CD14-positive monocyte (primary cell): Measurements from ENCODE around the gene CTNND2. TPM values are rescaled to one million over a fixed set of nuclear protein-coding genes. Genes with fewer than 3 reads are reported as not detected.
A peak's percentile ranks its signal among the peaks of the same experiment; 100 is the strongest.

Experiments
- DNase-seq, 3 donors: peaks; one replicate each; pipeline ENCODE4 v3.0.0-alpha.2; 2011 to 2022
- H2AFZ ChIP-seq: 2 replicates; pipeline ENCODE4 v1.6.0; 2012; ENCODE audit warnings: mild to moderate bottlenecking, low read depth, low read length, inconsistent platforms; ENCODE audit not compliant: insufficient read depth, poor library complexity, severe bottlenecking
- H3K27ac ChIP-seq, 2 donors: 1 replicate in 1 of 2; 2 replicates in 1 of 2; pipeline ENCODE4 v1.5.1; 2012 to 2013; ENCODE audit warnings: low read length in 2 of 2, control low read depth in 1 of 2, inconsistent platforms in 1 of 2, low read depth in 1 of 2, mild to moderate bottlenecking in 1 of 2
- H3K27me3 ChIP-seq, 2 donors: one replicate each; pipeline versions ENCODE4 v1.6.0 to v1.6.1; 2011 to 2013; ENCODE audit warnings: low read length in 2 of 2; ENCODE audit not compliant: control insufficient read depth in 2 of 2, insufficient read depth in 2 of 2
- H3K36me3 ChIP-seq, 2 donors: replicated peaks in 1 of 2; 1 replicate in 1 of 2; 2 replicates in 1 of 2; pipeline versions ENCODE4 v1.5.1 to v1.6.1; 2012 to 2013; ENCODE audit warnings: low read length in 2 of 2, control low read depth in 1 of 2, inconsistent platforms in 1 of 2, mild to moderate bottlenecking in 1 of 2; ENCODE audit not compliant: insufficient read depth in 2 of 2, control insufficient read depth in 1 of 2
- H3K4me1 ChIP-seq, 2 donors: 1 replicate in 1 of 2; 2 replicates in 1 of 2; pipeline versions ENCODE4 v1.5.1 to v1.6.1; 2012 to 2013; ENCODE audit warnings: low read length in 2 of 2, control low read depth in 1 of 2, inconsistent platforms in 1 of 2, mild to moderate bottlenecking in 1 of 2, moderate library complexity in 1 of 2; ENCODE audit not compliant: insufficient read depth in 2 of 2, control insufficient read depth in 1 of 2
- H3K4me2 ChIP-seq: replicated peaks from 2 replicates; pipeline ENCODE3; 2012; ENCODE audit warnings: low read length, moderate library complexity, mild to moderate bottlenecking; ENCODE audit not compliant: poor library complexity, severe bottlenecking; ENCODE audit errors: extremely low read depth
- H3K4me3 ChIP-seq, 3 experiments: fragments of 200-600 bp in 1 of 3; sonication (generic) in 1 of 3; replicated peaks in 1 of 3; 1 replicate in 2 of 3; 2 replicates in 1 of 3; pipeline ENCODE4 v1.5.1; 2011 to 2013; ENCODE audit warnings: low read length in 3 of 3, mild to moderate bottlenecking in 3 of 3, control low read depth in 2 of 3, low read depth in 2 of 3, inconsistent platforms in 1 of 3, moderate library complexity in 1 of 3
- H3K79me2 ChIP-seq: 2 replicates; pipeline ENCODE4 v1.6.0; 2012; ENCODE audit warnings: mild to moderate bottlenecking, control low read depth, inconsistent platforms, low read length, moderate library complexity; ENCODE audit not compliant: insufficient read depth
- H3K9ac ChIP-seq: 2 replicates; pipeline ENCODE4 v1.6.0; 2017; ENCODE audit warnings: low read length, mild to moderate bottlenecking; ENCODE audit not compliant: insufficient read depth, poor library complexity, severe bottlenecking
- H3K9me3 ChIP-seq, 2 donors: replicated peaks in 1 of 2; 1 replicate in 1 of 2; 2 replicates in 1 of 2; pipeline versions ENCODE4 v1.5.1 to v1.6.1; 2012 to 2013; ENCODE audit warnings: low read length in 2 of 2, control low read depth in 1 of 2; ENCODE audit not compliant: control insufficient read depth in 1 of 2, insufficient read depth in 1 of 2
- H4K20me1 ChIP-seq: 2 replicates; pipeline ENCODE4 v1.6.0; 2012; ENCODE audit warnings: mild to moderate bottlenecking, low read length, control low read depth, moderate library complexity; ENCODE audit not compliant: insufficient read depth
- H3K27ac Mint-ChIP-seq, 7 donors: one replicate each; pipeline ENCODE4 v1.8.0; 2020; ENCODE audit warnings: mild to moderate bottlenecking in 7 of 7, mixed read lengths in 7 of 7, moderate library complexity in 6 of 7, inconsistent platforms in 2 of 7
- H3K27me3 Mint-ChIP-seq, 3 donors: one replicate each; pipeline ENCODE4 v1.8.0; 2021 to 2022; ENCODE audit warnings: low read depth in 3 of 3, mild to moderate bottlenecking in 3 of 3, mixed read lengths in 3 of 3, moderate library complexity in 3 of 3, inconsistent platforms in 1 of 3
- H3K36me3 Mint-ChIP-seq, 2 donors: one replicate each; pipeline ENCODE4 v1.8.0; 2020; ENCODE audit warnings: mixed read lengths in 2 of 2, inconsistent platforms in 1 of 2, mild to moderate bottlenecking in 1 of 2
- H3K4me1 Mint-ChIP-seq: one replicate; pipeline ENCODE4 v1.8.0; 2020; ENCODE audit warnings: mild to moderate bottlenecking, mixed read lengths
- H3K4me3 Mint-ChIP-seq, 2 donors: one replicate each; pipeline ENCODE4 v1.8.0; 2020; ENCODE audit warnings: mild to moderate bottlenecking in 2 of 2, mixed read lengths in 2 of 2, moderate library complexity in 1 of 2
- H3K9me3 Mint-ChIP-seq, 7 donors: one replicate each; pipeline ENCODE4 v1.8.0; 2020 to 2022; ENCODE audit warnings: mixed read lengths in 7 of 7, mild to moderate bottlenecking in 6 of 7, moderate library complexity in 6 of 7, inconsistent platforms in 2 of 7
- CTCF ChIP-seq: fragments of 200-600 bp; IDR thresholded peaks from one replicate; pipeline ENCODE4 v1.8.0; 2022; ENCODE audit warnings: antibody characterized with exemption, mild to moderate bottlenecking
- WGBS: methylation state at CpG from one replicate; pipeline ENCODE4 v1.1.5; 2013; ENCODE audit warnings: missing lambda C conversion rate; ENCODE audit not compliant: insufficient coverage; 5-methylcytosine and 5-hydroxymethylcytosine counted together
- intact Hi-C, 2 donors: fragments of 100-400 bp; cut with micrococcal nuclease; formaldehyde crosslinking; loops; one replicate each; pipeline versions ENCODE4 v1.15.0 to v1.15.1; 2023
- polyA plus RNA-seq, 3 donors: library from polyadenylated mRNA; depleted of rRNA in 1 of 3; unstranded in 2 of 3; stranded (reverse) in 1 of 3; fragments of 300-500 nt in 2 of 3; fragments of >200 nt in 1 of 3; fragmentation: Illumina TruSeq in 2 of 3; gene quantifications; 1 replicate in 2 of 3; 2 replicates in 1 of 3; pipeline ENCODE4 v1.2.3, GENCODE V29; 2012 to 2021

The CTNND2 gene
- polyA plus RNA-seq, 3 donors: not detected

GRCh38 chr5:11719888-11720481, 184.3 kb downstream of the CTNND2 start:
- Mint-ChIP-seq H3K27ac (no peak overlapping the region), H3K27me3 (peaks cover 0 to 1% (median 0%) of the 10 kb centered on the region in 3 donors), H3K9me3 (no peaks in the 10 kb centered on the region), H3K4me1 (no peaks in the 10 kb centered on the region), H3K4me3 (no peak overlapping the region), H3K36me3 (no peaks in the 10 kb centered on the region)
- no peak overlapping the region for H3K4me2 ChIP-seq
- intact Hi-C loops: no loop called here
- TF ChIP-seq CTCF: no peak
- no peak overlapping the region for H3K4me3 ChIP-seq
- H3K9me3 ChIP-seq: no peaks in the 10 kb centered on the region
- no peaks in the 10 kb centered on the region for H3K79me2 ChIP-seq
- H3K27me3 ChIP-seq: no peaks in the 10 kb centered on the region
- 37% methylated on average over 4 of the region's 5 CpGs for WGBS
- H3K36me3 ChIP-seq: no peaks in the 10 kb centered on the region
- H2AFZ ChIP-seq: no peak overlapping the region
- DNase-seq: peak; percentile 4 to 22 (median 12)
- H3K27ac ChIP-seq: no peak overlapping the region
- no peaks in the 10 kb centered on the region for H3K4me1 ChIP-seq
- no peak overlapping the region for H3K9ac ChIP-seq
- H4K20me1 ChIP-seq: no peaks in the 10 kb centered on the region

GRCh38 chr5:11715461-11716196, 188.6 kb downstream of the CTNND2 start:
- 100% methylated on average over 3 of the region's 6 CpGs for WGBS
- peaks cover 0 to 2% (median 0%) of the 10 kb centered on the region in 7 donors for H3K9me3 Mint-ChIP-seq
- TF ChIP-seq CTCF: no peak
- H3K4me2 ChIP-seq: no peak overlapping the region
- no peaks in the 10 kb centered on the region for H3K4me1 Mint-ChIP-seq
- no peaks in the 10 kb centered on the region for H3K4me1 ChIP-seq
- no peaks in the 10 kb centered on the region for H4K20me1 ChIP-seq
- intact Hi-C loops: no loop called here
- no peak overlapping the region for H3K27ac Mint-ChIP-seq
- no peak overlapping the region for H3K4me3 ChIP-seq
- no peak overlapping the region for H3K9ac ChIP-seq
- no peak overlapping the region for H3K27ac ChIP-seq
- no peak overlapping the region for H3K4me3 Mint-ChIP-seq
- H3K9me3 ChIP-seq: no peaks in the 10 kb centered on the region
- no peaks in the 10 kb centered on the region for H3K27me3 ChIP-seq
- H3K36me3 Mint-ChIP-seq: no peaks in the 10 kb centered on the region
- H3K27me3 Mint-ChIP-seq: no peaks in the 10 kb centered on the region
- H3K79me2 ChIP-seq: no peaks in the 10 kb centered on the region
- no peak overlapping the region for H2AFZ ChIP-seq
- DNase-seq: no peak
- no peaks in the 10 kb centered on the region for H3K36me3 ChIP-seq
